CD14-positive monocyte (primary cell): ENCODE data around the gene GDF10. TPM values are rescaled to one million over a fixed set of nuclear protein-coding genes. Genes with fewer than 3 reads are reported as not detected.
A peak's percentile ranks its signal among the peaks of the same experiment; 100 is the strongest.

Experiments
- DNase-seq, 3 donors: peaks; one replicate each; pipeline ENCODE4 v3.0.0-alpha.2; 2011 to 2022
- H2AFZ ChIP-seq: 2 replicates; pipeline ENCODE4 v1.6.0; 2012; ENCODE audit warnings: mild to moderate bottlenecking, low read depth, low read length, inconsistent platforms; ENCODE audit not compliant: insufficient read depth, poor library complexity, severe bottlenecking
- H3K27ac ChIP-seq, 2 donors: 1 replicate in 1 of 2; 2 replicates in 1 of 2; pipeline ENCODE4 v1.5.1; 2012 to 2013; ENCODE audit warnings: low read length in 2 of 2, control low read depth in 1 of 2, inconsistent platforms in 1 of 2, low read depth in 1 of 2, mild to moderate bottlenecking in 1 of 2
- H3K27me3 ChIP-seq, 2 donors: one replicate each; pipeline versions ENCODE4 v1.6.0 to v1.6.1; 2011 to 2013; ENCODE audit warnings: low read length in 2 of 2; ENCODE audit not compliant: control insufficient read depth in 2 of 2, insufficient read depth in 2 of 2
- H3K36me3 ChIP-seq, 2 donors: replicated peaks in 1 of 2; 1 replicate in 1 of 2; 2 replicates in 1 of 2; pipeline versions ENCODE4 v1.5.1 to v1.6.1; 2012 to 2013; ENCODE audit warnings: low read length in 2 of 2, control low read depth in 1 of 2, inconsistent platforms in 1 of 2, mild to moderate bottlenecking in 1 of 2; ENCODE audit not compliant: insufficient read depth in 2 of 2, control insufficient read depth in 1 of 2
- H3K4me1 ChIP-seq, 2 donors: 1 replicate in 1 of 2; 2 replicates in 1 of 2; pipeline versions ENCODE4 v1.5.1 to v1.6.1; 2012 to 2013; ENCODE audit warnings: low read length in 2 of 2, control low read depth in 1 of 2, inconsistent platforms in 1 of 2, mild to moderate bottlenecking in 1 of 2, moderate library complexity in 1 of 2; ENCODE audit not compliant: insufficient read depth in 2 of 2, control insufficient read depth in 1 of 2
- H3K4me2 ChIP-seq: replicated peaks from 2 replicates; pipeline ENCODE3; 2012; ENCODE audit warnings: low read length, moderate library complexity, mild to moderate bottlenecking; ENCODE audit not compliant: poor library complexity, severe bottlenecking; ENCODE audit errors: extremely low read depth
- H3K4me3 ChIP-seq, 3 experiments: fragments of 200-600 bp in 1 of 3; sonication (generic) in 1 of 3; replicated peaks in 1 of 3; 1 replicate in 2 of 3; 2 replicates in 1 of 3; pipeline ENCODE4 v1.5.1; 2011 to 2013; ENCODE audit warnings: low read length in 3 of 3, mild to moderate bottlenecking in 3 of 3, control low read depth in 2 of 3, low read depth in 2 of 3, inconsistent platforms in 1 of 3, moderate library complexity in 1 of 3
- H3K79me2 ChIP-seq: 2 replicates; pipeline ENCODE4 v1.6.0; 2012; ENCODE audit warnings: mild to moderate bottlenecking, control low read depth, inconsistent platforms, low read length, moderate library complexity; ENCODE audit not compliant: insufficient read depth
- H3K9ac ChIP-seq: 2 replicates; pipeline ENCODE4 v1.6.0; 2017; ENCODE audit warnings: low read length, mild to moderate bottlenecking; ENCODE audit not compliant: insufficient read depth, poor library complexity, severe bottlenecking
- H3K9me3 ChIP-seq, 2 donors: replicated peaks in 1 of 2; 1 replicate in 1 of 2; 2 replicates in 1 of 2; pipeline versions ENCODE4 v1.5.1 to v1.6.1; 2012 to 2013; ENCODE audit warnings: low read length in 2 of 2, control low read depth in 1 of 2; ENCODE audit not compliant: control insufficient read depth in 1 of 2, insufficient read depth in 1 of 2
- H4K20me1 ChIP-seq: 2 replicates; pipeline ENCODE4 v1.6.0; 2012; ENCODE audit warnings: mild to moderate bottlenecking, low read length, control low read depth, moderate library complexity; ENCODE audit not compliant: insufficient read depth
- H3K27ac Mint-ChIP-seq, 7 donors: one replicate each; pipeline ENCODE4 v1.8.0; 2020; ENCODE audit warnings: mild to moderate bottlenecking in 7 of 7, mixed read lengths in 7 of 7, moderate library complexity in 6 of 7, inconsistent platforms in 2 of 7
- H3K27me3 Mint-ChIP-seq, 3 donors: one replicate each; pipeline ENCODE4 v1.8.0; 2021 to 2022; ENCODE audit warnings: low read depth in 3 of 3, mild to moderate bottlenecking in 3 of 3, mixed read lengths in 3 of 3, moderate library complexity in 3 of 3, inconsistent platforms in 1 of 3
- H3K36me3 Mint-ChIP-seq, 2 donors: one replicate each; pipeline ENCODE4 v1.8.0; 2020; ENCODE audit warnings: mixed read lengths in 2 of 2, inconsistent platforms in 1 of 2, mild to moderate bottlenecking in 1 of 2
- H3K4me1 Mint-ChIP-seq: one replicate; pipeline ENCODE4 v1.8.0; 2020; ENCODE audit warnings: mild to moderate bottlenecking, mixed read lengths
- H3K4me3 Mint-ChIP-seq, 2 donors: one replicate each; pipeline ENCODE4 v1.8.0; 2020; ENCODE audit warnings: mild to moderate bottlenecking in 2 of 2, mixed read lengths in 2 of 2, moderate library complexity in 1 of 2
- H3K9me3 Mint-ChIP-seq, 7 donors: one replicate each; pipeline ENCODE4 v1.8.0; 2020 to 2022; ENCODE audit warnings: mixed read lengths in 7 of 7, mild to moderate bottlenecking in 6 of 7, moderate library complexity in 6 of 7, inconsistent platforms in 2 of 7
- CTCF ChIP-seq: fragments of 200-600 bp; IDR thresholded peaks from one replicate; pipeline ENCODE4 v1.8.0; 2022; ENCODE audit warnings: antibody characterized with exemption, mild to moderate bottlenecking
- whole genome bisulfite sequencing: methylation state at CpG from one replicate; pipeline ENCODE4 v1.1.5; 2013; ENCODE audit warnings: missing lambda C conversion rate; ENCODE audit not compliant: insufficient coverage; 5-methylcytosine and 5-hydroxymethylcytosine counted together
- intact Hi-C, 2 donors: fragments of 100-400 bp; cut with micrococcal nuclease; formaldehyde crosslinking; loops; one replicate each; pipeline versions ENCODE4 v1.15.0 to v1.15.1; 2023
- polyA plus RNA-seq, 3 donors: library from polyadenylated mRNA; depleted of rRNA in 1 of 3; unstranded in 2 of 3; stranded (reverse) in 1 of 3; fragments of 300-500 nt in 2 of 3; fragments of >200 nt in 1 of 3; fragmentation: Illumina TruSeq in 2 of 3; gene quantifications; 1 replicate in 2 of 3; 2 replicates in 1 of 3; pipeline ENCODE4 v1.2.3, GENCODE V29; 2012 to 2021

Gene GDF10
- polyA plus RNA-seq, 3 donors: not detected

GRCh38 chr10:47276071-47276470 lies 23.9 kb upstream of the GDF10 start:
- WGBS: 100% methylated on average over 2 of the region's 2 CpGs
- Mint-ChIP-seq H3K27me3 (peaks cover 2 to 3% (median 3%) of the 10 kb centered on the region in 3 donors), H3K36me3 (no peaks in the 10 kb centered on the region), H3K4me3 (no peak overlapping the region), H3K9me3 (peaks cover 0 to 17% (median 6%) of the 10 kb centered on the region in 7 donors), H3K27ac (no peak overlapping the region), H3K4me1 (peaks cover 2% of the 10 kb centered on the region)
- Histone ChIP-seq H3K27ac (no peak overlapping the region), H3K27me3 (no peaks in the 10 kb centered on the region), H3K4me1 (no peaks in the 10 kb centered on the region), H3K4me2 (no peak overlapping the region), H3K9me3 (peaks cover 0 to 3% of the 10 kb centered on the region in 2 donors), H3K36me3 (no peaks in the 10 kb centered on the region), H3K4me3 (no peak overlapping the region), H3K79me2 (no peaks in the 10 kb centered on the region), H4K20me1 (no peaks in the 10 kb centered on the region), H2AFZ (no peak overlapping the region), H3K9ac (no peak overlapping the region)
- intact Hi-C loops: no loop called here
- TF ChIP-seq CTCF: no peak
- no peak for DNase-seq

- no peak for TF ChIP-seq CTCF
- peaks cover 0 to 17% (median 6%) of the 10 kb centered on the region in 7 donors for H3K9me3 Mint-ChIP-seq
- intact Hi-C loops: no loop called here
- peak overlapping the region in 1 of 7 donors; percentile 46 for H3K27ac Mint-ChIP-seq
- no peak for DNase-seq
- no peaks in the 10 kb centered on the region for H3K79me2 ChIP-seq
- peaks cover 2% of the 10 kb centered on the region for H3K4me1 Mint-ChIP-seq
- peaks cover 2 to 6% (median 3%) of the 10 kb centered on the region in 3 donors for H3K27me3 Mint-ChIP-seq
- WGBS: 90% methylated on average over 11 of the region's 11 CpGs
- no peak overlapping the region for H3K4me2 ChIP-seq
- no peaks in the 10 kb centered on the region for H3K4me1 ChIP-seq
- H3K4me3 Mint-ChIP-seq: no peak overlapping the region
- no peaks in the 10 kb centered on the region for H3K36me3 ChIP-seq
- H4K20me1 ChIP-seq: no peaks in the 10 kb centered on the region
- no peak overlapping the region for H3K27ac ChIP-seq
- peaks cover 0 to 3% of the 10 kb centered on the region in 2 donors for H3K9me3 ChIP-seq
- H3K36me3 Mint-ChIP-seq: no peaks in the 10 kb centered on the region
- no peak overlapping the region for H3K9ac ChIP-seq
- H2AFZ ChIP-seq: no peak overlapping the region
- H3K27me3 ChIP-seq: no peaks in the 10 kb centered on the region
- H3K4me3 ChIP-seq: no peak overlapping the region
These were observed 23.2 kb upstream of the GDF10 start for GRCh38 chr10:47276576-47277351.
